HS-5 (cell line): ENCODE measurements around the gene NME7.
"Not testable (repeated sequence)": the region's sequence is repeated elsewhere in the genome, so short reads cannot be mapped to it uniquely, and the experiment has no call there.

ENCODE experiments used
- DNase-seq: peaks from one replicate; pipeline ENCODE4 v3.0.0-alpha.2; 2012; ENCODE audit warnings: low read depth

NME7 gene

DNA sequence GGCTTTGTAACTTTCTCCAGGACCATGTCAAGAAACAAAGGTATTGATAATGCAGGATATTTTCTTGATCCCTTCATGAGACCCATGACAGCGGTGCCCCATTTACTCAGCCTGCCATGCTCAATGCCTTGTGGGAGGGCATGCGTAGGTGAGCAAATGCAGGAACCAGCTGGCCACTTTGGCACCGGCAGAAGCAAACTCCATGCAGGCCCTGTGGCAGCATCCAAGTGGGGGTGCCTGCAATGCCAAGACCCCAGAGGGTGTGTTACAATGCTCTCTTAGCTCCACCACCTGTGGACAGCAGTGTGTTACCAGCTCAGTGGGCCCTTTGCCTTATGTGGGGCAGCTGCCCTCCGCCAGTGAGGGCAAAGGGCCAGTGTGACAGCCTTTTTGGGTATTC is 153.0 kb downstream of the NME7 start:
- no peak for DNase-seq

DNA sequence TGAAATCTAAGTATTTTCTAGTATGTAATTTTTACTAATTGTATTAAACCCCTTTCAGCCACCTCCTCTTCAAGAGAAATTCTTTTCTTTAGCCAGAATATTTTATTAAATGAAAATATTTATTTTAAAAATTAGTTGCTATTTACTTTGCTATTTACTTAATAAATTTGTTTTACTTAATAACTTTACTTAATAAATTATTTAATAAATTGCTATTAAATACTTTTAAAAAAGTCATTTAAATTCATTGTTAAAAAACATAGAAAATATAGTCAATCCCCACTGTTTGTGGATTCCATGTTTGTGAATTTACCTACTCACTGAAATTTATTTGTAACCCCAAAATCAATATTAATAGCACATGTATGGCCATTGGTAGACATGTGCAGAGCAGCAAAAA is 155.5 kb downstream of the NME7 start:
- DNase-seq = no peak

DNA sequence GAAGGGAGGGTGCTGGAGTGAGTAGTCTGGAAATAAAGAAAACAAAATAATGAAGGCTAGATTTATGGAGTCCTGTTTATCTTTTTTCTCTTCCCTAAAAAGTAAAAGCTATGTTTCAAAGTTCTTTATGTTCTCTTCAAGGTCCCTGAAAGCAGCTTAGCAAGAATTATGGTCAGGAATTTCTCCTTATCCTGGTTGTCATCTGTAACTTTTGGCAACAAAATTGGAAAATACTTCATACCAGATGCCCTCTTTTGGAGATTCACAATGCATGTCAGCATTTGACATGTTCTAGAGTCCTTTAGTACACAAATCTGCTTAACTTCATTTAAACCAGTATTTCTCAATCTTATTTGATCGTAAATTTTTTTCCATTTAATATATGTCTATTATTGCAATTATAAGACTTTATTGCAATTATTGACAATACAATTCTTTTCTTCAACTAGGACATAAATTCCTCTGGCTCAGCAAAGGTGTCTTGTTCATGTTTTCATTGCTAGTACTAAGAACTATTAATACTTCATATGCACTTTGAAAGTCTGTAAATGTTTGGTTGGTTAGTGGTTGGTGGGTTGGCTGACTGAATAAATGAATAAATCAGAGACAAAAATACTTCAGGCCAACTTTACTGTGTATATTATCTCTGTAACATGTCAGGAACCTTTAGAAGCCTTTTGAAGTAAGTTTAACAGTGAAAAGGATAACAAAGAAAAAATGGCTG is 159.6 kb downstream of the NME7 start:
- no peak for DNase-seq

DNA sequence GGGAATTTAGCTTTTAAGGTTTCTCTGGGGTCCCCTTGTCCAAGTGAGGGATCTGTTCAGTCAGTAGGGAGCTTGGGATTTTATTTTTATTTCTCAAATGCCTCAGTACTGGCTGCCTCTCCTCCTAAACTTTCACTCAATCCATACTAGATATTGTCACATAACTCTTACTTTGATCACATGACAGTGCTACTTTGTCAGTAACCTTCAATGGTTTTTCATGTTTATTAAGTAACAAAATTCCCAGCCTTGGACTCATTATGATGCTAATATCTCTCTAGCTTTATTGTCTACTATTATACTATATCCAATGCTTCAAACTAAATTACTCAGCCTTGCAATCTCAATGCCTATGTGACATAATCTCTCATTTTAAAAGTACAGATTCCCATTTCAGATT is 163.4 kb downstream of the NME7 start:
- no peak for DNase-seq

DNA sequence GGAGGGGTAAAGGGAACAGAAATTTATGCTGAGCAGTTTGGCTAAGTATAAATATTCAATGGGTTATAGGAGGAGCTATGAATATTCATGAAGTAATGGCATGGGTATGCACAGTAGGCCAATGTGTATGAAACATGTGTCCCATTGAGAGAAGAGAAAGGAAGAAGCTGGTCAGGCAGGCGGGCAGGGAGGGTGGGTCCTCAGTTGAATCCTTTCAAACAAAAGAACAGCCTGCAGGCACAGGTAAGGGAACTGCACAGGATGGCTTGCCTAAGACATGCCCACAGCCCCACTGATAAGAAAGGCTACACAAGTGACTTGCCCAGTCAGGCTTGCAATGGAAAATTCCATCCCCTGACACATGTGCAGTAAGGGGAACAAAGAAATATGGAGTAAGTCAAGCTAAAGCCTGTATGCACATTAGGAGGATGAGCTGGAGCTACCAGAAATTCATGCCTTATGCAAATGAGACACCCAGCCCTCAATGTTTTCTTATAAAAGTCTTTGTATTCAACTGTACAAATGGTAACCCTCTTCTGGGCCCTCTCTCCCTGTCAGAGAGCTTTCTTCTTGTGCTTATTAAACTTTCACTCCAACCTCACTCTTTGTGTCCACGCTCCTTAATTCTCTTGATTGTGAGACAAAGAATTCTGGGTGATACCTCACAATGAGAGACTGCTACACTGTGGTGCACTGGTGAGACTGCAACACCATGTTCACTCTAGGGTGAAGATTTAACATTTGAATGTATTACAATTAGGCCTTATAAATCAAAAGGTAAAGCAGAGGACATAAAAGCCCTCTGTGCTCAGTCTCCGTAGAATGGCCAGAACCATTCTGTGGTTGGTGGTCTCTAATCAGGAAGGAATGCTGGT is 164.6 kb downstream of the NME7 start:
- no peak for DNase-seq

DNA sequence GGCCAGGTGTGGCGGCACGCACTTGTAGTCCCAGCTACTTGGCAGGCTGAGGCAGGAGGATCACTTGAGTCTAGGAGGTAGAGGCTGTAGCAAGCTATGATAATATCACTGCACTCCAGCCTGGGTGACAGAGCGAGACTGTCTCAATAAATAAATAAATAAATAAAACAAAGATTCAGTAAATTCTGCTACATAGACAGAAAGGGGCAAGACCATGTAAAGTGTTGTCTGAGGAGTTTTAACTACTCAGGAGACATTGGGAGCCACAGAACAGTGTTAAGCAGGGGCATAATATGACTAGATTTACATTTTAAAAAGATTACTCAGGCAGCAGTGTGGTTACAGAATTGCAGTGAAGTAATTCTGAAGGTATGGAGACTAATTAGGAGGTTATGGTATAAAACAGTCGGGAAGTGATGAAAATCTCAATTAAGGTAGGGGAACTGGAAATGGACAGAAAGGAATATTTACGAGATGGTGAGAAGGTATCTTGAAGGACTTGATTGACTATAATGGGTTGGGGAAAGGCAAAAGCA is 166.4 kb downstream of the NME7 start:
- peak; percentile 55 for DNase-seq

DNA sequence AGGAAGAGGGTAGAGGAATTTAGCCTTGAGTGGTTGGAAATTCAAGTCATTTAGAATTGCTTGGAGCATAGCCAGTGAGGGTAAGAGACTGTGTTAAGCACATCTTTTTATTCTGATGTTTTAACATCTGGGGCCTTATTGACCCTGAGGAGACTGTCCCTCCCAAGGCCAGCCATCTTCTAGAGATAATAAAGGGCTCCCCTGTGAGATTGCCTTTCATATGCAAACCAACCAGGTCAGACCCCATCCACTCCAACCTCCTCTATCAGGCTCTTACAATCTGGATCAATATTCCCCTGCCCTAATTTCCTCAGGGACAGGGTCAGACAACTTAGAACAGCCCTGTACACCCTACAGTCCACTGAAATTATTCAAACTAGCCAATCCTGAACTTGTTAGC is 167.3 kb downstream of the NME7 start:
- DNase-seq = no peak

DNA sequence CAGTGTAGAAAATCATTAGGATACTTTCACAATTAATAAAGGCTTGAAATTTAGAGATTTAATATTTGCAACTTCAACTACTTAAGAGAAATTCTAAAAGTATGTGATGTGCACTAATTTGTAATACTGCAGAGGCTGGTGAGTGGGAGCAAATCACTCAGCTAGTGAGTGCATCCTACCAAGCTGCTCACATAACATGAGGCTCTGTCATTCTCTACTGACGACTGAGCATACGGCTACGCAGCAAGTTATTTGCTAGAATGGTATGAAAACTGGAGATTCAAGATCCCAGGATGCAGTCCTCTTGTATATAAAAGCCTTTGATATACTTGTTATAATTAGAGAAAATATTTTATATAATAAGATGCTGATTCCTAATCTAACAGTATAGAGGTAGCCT is 171.0 kb downstream of the NME7 start:
- DNase-seq = no peak

DNA sequence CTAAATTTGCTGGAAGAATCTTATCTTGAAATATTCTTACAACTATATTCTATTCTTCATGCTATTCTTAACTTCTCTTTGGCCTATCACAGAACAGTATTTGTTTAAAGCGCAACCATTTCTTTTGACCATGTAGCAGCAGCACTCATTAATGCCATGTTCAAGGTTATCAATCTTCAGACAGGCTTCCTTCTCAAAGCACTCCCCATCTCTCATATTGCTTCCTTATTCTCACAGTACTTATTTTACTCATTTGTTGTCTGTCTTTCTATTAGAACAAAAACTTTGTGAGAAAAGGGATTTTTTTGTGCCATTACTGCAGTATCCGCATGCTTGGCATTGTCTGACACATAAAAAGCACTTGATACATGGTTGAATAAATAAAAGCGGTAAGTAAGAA is 171.4 kb downstream of the NME7 start:
- DNase-seq = no peak

DNA sequence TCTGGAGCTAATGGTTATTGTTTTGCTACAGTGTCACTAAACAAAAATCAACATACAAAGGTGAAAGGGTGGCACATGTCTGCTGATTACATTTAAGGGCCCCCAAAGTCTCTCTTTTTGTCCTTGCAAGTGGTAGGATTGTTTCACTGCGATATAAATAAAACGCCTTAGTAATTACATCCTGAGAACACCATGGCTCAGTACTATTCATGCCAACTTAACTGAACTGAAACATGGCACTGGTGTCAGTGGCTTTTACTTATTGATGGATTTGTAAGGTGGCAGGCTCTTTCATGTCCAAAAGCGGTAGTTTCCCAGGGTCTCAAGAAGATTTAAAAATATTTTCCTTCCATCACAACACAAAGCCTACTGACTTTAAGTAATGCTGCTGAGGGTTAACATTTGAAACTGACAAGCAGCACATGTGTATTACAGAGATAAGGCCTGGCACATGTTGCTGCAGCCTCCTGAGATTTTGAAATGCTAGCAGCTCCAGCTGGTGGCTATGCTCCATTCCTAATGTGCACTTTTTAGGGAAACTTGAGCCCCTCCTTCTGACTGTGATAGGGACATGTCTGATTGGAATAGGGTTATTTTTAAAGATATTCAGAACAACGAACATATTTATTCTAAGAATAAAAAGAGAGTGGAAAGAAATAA is 174.3 kb downstream of the NME7 start:
- no peak for DNase-seq

DNA sequence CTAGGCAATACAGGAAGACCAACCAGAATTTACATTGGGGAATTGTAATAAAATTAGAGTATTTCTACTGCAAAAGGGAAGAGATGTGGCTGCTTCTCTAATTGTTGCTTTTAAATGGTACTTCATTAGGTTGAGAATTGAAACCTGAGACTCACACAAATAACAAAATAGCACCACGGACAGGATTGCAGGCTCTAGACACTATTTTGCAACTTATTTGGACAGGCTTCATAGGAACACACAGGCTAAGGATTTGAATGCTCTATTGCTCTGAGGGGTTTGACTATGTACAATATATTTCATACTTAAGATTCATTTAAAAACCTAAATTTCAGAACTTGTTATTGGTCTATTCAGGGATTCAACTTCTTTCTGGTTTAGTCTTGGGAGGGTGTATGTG is 181.5 kb downstream of the NME7 start:
- DNase-seq = no peak

DNA sequence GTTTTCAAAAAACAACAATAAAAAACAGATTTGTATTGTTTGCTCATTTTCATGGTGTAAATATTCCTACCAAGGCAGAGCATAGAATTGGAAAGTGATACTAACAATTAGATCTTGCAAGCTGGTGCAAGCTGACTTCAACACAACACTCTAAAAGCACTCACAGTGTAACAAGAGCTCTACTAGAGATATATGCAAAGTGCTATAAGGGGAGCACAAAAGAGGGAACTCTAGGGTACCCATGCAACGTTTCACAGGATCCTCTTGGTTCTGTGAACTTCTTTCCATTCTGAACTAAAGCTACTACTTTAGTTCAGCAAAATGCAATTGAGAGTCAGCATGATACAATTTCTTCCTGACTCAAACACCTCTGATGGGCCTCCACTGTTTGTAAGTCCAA is 182.8 kb downstream of the NME7 start:
- DNase-seq = no peak

DNA sequence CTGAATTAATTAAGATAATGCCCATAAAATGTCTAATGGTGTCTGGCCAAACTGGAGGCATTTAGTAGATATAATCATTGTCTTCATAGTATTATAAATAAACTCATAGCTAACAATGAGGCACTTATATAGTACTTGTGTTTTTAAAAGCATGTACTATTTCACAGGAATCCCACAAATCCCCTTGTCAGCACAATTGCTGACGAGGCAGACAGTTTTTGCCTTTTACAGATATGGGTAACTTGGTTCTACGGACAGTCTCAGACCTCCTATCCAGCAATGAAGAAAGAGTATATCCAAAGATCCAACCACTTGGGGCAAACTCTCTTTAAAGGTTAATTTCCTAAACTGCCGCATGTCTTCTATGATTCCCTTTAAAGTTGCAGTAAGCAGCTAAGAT is 187.4 kb downstream of the NME7 start:
- no peak for DNase-seq

DNA sequence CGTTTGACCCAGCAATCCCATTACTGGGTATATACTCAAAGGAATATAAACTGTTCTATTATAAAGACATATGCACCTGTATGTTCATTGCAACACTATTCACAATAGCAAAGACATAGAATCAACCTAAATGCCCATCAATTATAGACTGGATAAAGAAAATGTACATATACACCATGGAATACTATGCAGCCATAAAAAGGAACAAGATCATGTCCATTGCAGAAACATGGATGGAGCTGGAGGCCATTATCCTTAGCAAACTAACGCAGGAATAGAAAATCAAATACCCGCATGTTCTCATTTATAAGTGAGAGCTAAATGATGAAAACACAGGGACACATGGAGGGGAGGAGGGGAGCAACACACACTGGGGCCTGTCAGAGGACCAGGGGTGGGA is 188.2 kb downstream of the NME7 start:
- DNase-seq = not testable (repeated sequence)

DNA sequence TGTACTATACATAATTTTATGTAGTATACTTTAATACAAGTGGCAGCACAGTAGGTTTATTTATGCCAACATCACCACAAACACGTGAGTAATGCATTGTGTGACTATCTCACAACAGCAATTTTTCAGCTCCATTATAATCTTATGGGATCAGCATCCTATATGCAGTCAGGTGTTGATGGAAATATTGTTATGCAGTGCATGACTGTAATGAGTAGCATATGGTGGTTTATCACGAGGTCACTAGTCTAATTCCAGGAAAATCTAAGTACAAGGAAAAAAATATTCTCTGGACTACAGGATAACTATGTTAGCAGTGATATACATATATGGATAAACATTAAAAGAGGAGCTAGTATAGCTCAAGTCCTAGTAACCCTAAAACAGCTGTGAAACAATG is 192.1 kb downstream of the NME7 start:
- DNase-seq = no peak

DNA sequence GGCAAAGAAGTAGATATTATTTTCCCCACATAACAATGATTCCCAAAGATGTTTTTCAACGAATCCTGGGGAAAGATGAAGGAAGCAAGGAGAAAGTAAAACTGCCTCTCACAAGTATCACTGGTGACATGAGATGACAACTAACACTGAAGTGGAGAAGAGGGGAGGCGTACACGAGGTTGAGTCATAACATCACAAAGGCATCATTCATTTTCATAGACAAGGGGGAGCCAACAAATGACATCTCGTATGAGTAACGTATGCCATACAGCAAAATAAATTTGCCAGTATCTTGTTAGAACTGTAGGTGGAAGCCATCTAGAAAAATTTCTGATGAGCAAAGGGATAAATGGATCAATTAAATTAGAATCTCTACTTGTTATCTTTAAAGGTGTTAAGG is 204.5 kb downstream of the NME7 start:
- no peak for DNase-seq

DNA sequence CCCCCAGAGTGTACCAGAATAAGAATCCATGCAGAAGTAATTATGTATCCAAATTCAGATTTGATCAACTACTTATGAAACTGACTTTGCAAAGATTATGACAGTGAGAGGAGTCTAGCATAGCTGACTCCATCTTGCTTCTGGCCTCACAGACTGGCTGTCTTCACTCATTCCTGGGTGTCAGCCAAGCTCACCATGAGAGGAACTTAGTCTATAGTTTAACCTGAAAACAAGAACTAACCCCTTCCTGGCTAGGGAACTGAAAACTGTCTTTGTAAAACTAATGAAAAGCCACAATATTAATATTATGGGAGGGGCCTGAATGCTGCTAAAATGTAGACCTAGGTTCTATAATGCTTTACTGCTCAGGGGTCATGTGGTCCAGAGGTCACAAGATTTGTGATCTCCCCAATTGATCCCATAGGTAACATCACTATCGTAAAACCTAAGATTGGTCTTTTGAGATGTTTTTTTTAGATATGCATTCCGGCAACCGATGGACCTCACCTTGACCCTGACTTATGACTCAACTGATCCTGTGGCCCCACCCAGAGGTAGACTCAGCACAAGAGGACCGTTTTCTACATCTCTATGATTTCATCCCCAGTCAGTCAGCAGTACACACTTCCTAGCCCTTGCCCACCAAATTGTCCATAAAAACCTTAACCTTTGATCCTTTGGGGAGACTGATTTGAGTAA is 206.0 kb downstream of the NME7 start:
- DNase-seq = no peak

DNA sequence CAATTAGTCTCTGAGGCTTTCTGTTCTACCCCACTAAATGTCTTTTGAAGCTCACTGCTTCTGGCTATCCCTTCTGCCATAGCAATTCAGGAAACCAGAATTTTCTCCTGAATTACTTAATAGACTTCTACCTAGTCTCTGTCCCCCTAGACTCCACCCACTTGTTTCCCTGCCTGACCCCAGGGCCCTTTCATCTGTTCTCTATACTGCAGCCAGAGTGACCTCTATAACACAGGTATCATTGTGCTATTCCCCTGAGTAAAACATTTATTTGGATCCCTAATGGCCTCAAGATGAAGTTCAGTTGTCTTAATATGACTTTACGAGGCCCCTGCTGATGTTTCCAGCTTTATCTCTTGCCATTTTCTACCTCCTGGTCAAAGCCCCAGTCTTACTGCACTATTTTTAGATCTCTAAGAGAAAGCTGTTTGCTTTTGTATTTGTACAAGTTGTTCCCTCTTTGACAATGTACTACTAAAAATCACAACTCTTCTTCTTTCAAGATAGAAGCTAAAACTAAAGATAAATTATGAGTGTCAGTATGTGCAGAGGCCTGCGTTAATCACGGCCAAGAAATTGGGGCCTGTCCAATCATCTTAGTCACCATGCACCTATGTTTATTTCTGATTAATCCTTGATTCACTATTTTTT is 206.6 kb downstream of the NME7 start:
- no peak for DNase-seq

DNA sequence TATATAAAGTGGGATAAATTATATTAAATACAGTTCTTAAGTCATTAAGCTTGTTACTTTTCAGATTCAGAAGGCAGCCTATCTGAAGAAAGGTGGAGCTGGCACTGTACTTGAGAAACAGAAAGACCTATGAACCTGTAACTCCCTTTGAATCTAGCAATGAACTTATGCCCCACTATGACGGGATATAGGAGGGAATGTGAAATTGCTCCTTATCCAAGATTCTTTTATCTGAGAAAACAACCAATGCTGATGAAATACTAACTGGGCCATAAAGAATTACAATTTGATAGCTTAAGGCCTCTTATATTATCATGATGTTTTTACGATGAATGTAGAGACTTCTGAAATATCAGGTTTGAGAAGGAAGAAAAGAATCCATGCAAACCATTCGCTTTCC is 211.0 kb downstream of the NME7 start:
- DNase-seq = no peak

DNA sequence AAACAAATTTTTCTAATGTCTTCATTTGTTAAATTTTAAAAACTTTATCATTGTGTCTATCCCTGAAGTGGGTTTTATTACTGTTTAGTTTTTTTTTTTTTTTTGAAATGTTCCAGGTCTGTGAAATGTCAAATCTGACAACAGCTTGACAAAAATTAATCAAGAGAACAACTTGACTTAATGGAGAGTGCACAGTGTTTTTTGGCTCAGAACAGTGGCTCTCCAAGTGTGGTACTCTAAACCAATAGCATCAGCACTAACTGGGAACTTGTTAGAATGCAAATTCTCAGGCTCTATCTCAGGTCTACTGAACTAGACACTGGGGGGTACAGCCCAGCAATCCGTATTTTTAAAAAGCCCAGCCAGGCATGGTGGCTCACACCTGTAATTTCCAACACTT is 211.9 kb downstream of the NME7 start:
- DNase-seq = no peak

DNA sequence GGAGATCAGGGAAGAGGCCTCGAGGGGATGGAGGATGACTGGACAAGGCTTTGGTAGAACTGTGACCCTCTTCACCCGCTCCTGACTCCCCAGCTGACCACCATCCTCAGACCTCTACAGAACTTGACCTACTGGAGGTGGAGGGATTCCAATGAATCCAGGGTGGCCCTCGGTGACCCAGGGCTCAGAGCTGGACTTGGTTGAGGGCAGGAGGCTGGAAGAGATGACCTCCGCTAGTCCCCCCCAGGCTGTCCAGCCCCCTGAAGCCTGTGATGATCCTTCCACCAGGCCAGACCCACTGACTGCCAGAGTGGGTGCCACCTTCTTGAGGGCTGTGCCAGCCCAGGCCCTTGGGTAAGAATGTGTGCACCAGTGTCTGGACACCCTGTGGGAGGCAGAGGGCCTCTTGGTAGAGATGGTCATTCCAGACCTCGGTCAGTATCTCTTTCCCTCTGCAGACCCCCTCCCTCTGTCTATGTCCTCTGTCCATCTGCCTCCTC is 216.2 kb downstream of the NME7 start:
- no peak for DNase-seq
